Neural crest cell (in vitro differentiated cells): ENCODE results near the gene MRPL58. TPM values are rescaled to one million over a fixed set of nuclear protein-coding genes. Genes with fewer than 3 reads are reported as not detected.

Experiments used
- DNase-seq: peaks from one replicate; pipeline ENCODE4 v3.0.0; 2021; ENCODE audit warnings: low read depth, mixed read lengths, low spot score
- H3K27ac Mint-ChIP-seq: one replicate; pipeline ENCODE4 v1.8.0; 2021; ENCODE audit warnings: mild to moderate bottlenecking, mixed read lengths; ENCODE audit not compliant: unreplicated experiment
- H3K27me3 Mint-ChIP-seq: 2 replicates; pipeline ENCODE4 v1.8.0; 2021; ENCODE audit warnings: low read depth, mild to moderate bottlenecking, mixed read lengths
- H3K36me3 Mint-ChIP-seq: 2 replicates; pipeline ENCODE4 v1.8.0; 2021; ENCODE audit warnings: low read depth, mild to moderate bottlenecking, mixed read lengths
- H3K4me1 Mint-ChIP-seq: 2 replicates; pipeline ENCODE4 v1.8.0; 2021; ENCODE audit warnings: mixed read lengths
- H3K4me3 Mint-ChIP-seq: one replicate; pipeline ENCODE4 v1.8.0; 2021; ENCODE audit warnings: mild to moderate bottlenecking, mixed read lengths
- H3K9me3 Mint-ChIP-seq: 2 replicates; pipeline ENCODE4 v1.8.0; 2021; ENCODE audit warnings: mixed read lengths
- total RNA-seq: library from RNA; stranded (reverse); gene quantifications from 2 replicates; pipeline ENCODE4 v1.2.1, GENCODE V29; 2021
- TF ChIP-seq, protein P1 (sequence below): fragments of 200-600 bp; sonication (generic); conservative IDR thresholded peaks from 2 replicates; pipeline ENCODE4 v1.5.0; 2021; ENCODE audit warnings: antibody characterized with exemption, mild to moderate bottlenecking

Gene MRPL58
- total RNA-seq, 1 donor from 2014 or later = 35.3 TPM

DNA sequence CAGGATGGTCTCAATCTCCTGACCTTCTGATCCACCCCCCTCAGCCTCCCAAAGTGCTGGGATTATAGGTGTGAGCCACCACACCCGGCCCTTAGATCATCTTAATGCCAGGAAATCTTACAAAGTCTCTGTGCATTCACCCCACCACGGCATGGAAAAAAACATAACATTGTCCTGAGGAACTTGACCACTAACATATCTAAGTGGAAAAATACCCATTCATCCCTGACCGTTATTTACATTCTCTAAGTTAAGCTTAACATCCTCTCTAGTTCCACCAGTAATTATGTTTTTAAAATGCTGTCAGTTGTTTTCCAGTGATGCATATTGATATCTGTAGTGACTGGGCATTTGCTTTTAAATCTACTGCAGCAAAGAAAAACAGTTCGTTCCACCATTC, 36.5 kb upstream of the MRPL58 start:
- H3K36me3 Mint-ChIP-seq = no peaks in the 10 kb centered on the region
- peak overlapping the region; percentile 16 for H3K4me3 Mint-ChIP-seq
- no peak for DNase-seq
- TF ChIP-seq, protein P1, sequence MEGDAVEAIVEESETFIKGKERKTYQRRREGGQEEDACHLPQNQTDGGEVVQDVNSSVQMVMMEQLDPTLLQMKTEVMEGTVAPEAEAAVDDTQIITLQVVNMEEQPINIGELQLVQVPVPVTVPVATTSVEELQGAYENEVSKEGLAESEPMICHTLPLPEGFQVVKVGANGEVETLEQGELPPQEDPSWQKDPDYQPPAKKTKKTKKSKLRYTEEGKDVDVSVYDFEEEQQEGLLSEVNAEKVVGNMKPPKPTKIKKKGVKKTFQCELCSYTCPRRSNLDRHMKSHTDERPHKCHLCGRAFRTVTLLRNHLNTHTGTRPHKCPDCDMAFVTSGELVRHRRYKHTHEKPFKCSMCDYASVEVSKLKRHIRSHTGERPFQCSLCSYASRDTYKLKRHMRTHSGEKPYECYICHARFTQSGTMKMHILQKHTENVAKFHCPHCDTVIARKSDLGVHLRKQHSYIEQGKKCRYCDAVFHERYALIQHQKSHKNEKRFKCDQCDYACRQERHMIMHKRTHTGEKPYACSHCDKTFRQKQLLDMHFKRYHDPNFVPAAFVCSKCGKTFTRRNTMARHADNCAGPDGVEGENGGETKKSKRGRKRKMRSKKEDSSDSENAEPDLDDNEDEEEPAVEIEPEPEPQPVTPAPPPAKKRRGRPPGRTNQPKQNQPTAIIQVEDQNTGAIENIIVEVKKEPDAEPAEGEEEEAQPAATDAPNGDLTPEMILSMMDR = no peak
- no peak overlapping the region for H3K27ac Mint-ChIP-seq
- H3K4me1 Mint-ChIP-seq = peaks cover 5% of the 10 kb centered on the region
- H3K27me3 Mint-ChIP-seq = peaks cover 47% of the 10 kb centered on the region
- H3K9me3 Mint-ChIP-seq = no peaks in the 10 kb centered on the region

DNA sequence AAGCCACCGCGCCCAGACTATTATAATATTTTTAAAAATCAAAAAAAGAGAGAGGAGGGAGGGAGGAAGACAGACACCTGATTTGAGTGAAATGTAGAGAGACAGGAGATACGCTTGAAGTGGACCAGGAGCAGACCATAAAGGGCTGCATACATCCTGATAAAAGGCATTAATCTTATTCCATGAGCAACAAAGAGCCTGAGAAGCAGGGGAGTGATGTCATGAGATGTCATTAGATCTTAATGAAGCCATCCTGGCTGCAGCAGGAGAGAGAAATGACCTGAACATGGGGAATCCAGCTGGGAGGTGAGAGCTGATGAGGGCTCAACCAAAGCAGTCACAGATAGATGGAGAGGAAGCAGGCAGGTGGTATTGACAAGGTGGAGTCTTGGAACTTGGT, 34.7 kb upstream of the MRPL58 start:
- no peaks in the 10 kb centered on the region for H3K9me3 Mint-ChIP-seq
- peak overlapping the region; percentile 31 for H3K4me3 Mint-ChIP-seq
- DNase-seq = no peak
- no peak overlapping the region for H3K27ac Mint-ChIP-seq
- peaks cover 37% of the 10 kb centered on the region for H3K27me3 Mint-ChIP-seq
- H3K4me1 Mint-ChIP-seq = peaks cover 11% of the 10 kb centered on the region
- no peaks in the 10 kb centered on the region for H3K36me3 Mint-ChIP-seq
- TF ChIP-seq, protein P1 = no peak

DNA sequence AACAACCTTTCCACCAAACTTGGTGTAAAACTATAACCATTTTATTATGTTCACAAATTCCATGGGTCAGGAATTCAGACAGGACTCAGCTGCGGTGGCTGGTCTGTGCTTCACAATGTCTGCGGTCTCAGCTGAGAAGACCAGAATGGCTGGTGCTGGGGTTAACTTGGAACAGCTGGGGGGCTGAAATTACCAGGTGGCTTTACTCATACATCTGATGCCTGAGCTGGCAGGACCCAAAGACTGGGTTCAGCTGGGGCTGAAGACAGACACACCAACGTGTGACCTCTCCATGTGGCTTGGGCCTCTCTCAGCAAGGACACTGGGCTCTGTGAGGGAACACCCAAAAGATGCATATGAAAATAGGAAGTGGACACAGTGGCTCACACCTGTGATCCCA, 34.2 kb upstream of the MRPL58 start:
- Mint-ChIP-seq H3K9me3 (no peaks in the 10 kb centered on the region), H3K27ac (no peak overlapping the region), H3K4me1 (peaks cover 7% of the 10 kb centered on the region), H3K4me3 (peak overlapping the region; percentile 31), H3K27me3 (peaks cover 33% of the 10 kb centered on the region), H3K36me3 (no peaks in the 10 kb centered on the region)
- no peak for DNase-seq
- TF ChIP-seq, protein P1 = no peak

DNA sequence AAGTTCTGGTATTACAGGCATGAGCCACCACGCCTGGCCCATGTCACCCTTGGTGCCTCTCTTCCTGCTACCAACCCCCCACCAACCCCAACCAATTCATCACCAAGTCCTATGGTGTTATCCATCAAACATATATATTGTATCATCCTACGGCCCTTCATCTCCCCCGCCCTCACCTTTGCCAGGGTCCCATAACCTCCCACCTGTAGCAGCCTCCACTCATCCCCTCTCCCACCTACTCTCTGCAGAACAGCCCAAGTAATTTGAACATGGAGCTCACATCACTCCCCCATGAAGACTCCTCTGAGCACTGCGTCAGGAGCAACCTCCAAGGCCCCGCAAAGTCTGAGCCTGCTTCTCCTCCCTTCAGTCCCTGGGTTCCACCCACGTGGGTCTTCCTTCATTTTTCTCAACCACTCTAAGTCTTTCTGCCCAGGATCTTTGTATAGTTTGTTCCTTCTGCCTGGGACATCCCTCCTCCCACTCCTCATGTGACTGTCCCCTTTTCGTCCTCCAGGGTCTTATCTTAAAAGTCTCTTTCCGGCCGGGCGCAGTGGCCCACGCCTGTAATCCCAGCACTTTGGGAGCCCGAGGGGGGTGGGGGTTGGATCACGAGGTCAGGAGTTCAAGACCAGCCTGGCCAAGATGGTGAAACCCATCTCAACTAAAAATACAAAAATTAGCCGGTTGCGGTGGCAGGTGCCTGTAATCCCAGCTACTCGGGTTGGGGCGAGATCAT, 32.9 kb upstream of the MRPL58 start:
- Mint-ChIP-seq H3K4me1 (peaks cover 7% of the 10 kb centered on the region), H3K36me3 (no peaks in the 10 kb centered on the region), H3K27me3 (peaks cover 20% of the 10 kb centered on the region), H3K27ac (no peak overlapping the region), H3K9me3 (no peaks in the 10 kb centered on the region), H3K4me3 (peak overlapping the region; percentile 71)
- no peak for DNase-seq
- TF ChIP-seq, protein P1 = no peak

DNA sequence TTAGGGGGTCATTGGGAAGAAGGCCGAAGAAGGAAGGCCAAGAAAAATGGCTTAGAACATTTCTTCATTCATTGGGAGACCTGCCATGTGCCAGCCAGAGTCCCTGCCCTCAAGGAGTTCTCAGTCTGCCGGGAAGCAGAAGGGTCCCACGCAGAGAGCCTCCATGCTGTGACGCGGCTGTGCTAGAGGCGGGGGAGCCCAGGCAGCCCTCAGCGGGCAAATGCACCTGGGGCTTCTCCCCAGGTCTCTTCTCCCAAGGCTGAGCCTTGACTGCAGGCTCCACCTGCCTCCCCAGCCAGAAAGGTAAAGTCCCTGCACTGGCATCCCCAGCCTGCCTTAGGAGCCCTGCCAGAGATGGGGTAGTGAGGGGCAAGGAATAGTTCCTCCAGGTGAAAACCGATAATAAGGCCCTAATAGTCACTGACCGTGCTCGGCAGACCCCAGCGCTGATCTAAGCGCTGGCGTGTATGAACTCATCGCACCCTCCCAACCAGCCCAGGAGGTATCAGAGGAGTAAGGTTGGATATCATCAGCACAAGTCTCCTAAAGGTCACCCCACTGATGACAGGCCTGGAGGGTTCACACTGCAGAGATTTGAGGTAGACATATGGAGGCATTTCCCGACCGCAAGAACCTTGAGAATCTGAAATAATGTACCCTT, 31.0 kb upstream of the MRPL58 start:
- TF ChIP-seq, protein P1 = no peak
- no peaks in the 10 kb centered on the region for H3K36me3 Mint-ChIP-seq
- peak overlapping the region; percentile 99 for H3K27ac Mint-ChIP-seq
- H3K27me3 Mint-ChIP-seq = peaks cover 3% of the 10 kb centered on the region
- no peaks in the 10 kb centered on the region for H3K9me3 Mint-ChIP-seq
- DNase-seq = no peak
- peaks cover 7% of the 10 kb centered on the region for H3K4me1 Mint-ChIP-seq
- H3K4me3 Mint-ChIP-seq = peak overlapping the region; percentile 94
